GM12878 (cell line): ENCODE results near the gene ATG10.

Source experiments
- CTCF ChIP-seq, 3 experiments: IDR thresholded peaks in 2 of 3; conservative IDR thresholded peaks in 1 of 3; 2 replicates each; pipeline ENCODE4 v1.5.1; 2011; ENCODE audit warnings: low read depth in 3 of 3, low read length in 3 of 3, mild to moderate bottlenecking in 3 of 3, control low read depth in 2 of 3, moderate library complexity in 2 of 3, inconsistent platforms in 1 of 3, mixed read lengths in 1 of 3; ENCODE audit not compliant: control insufficient read depth in 2 of 3, insufficient read depth in 1 of 3; ENCODE audit errors: extremely low read depth in 1 of 3
- EZH2 ChIP-seq: IDR thresholded peaks from 2 replicates; pipeline ENCODE4 v1.6.1; 2012; ENCODE audit warnings: low read depth, mild to moderate bottlenecking, control low read depth, inconsistent platforms, low read length, borderline replicate concordance; ENCODE audit not compliant: control insufficient read depth
- NFYB ChIP-seq: IDR thresholded peaks from 2 replicates; pipeline ENCODE4 v1.6.1; 2011; ENCODE audit warnings: low read depth, mild to moderate bottlenecking, low read length, improper control_type of control experiment, moderate library complexity; ENCODE audit not compliant: insufficient read depth
- SMARCA5 ChIP-seq: fragments of 450-650 bp; IDR thresholded peaks from 2 replicates; pipeline ENCODE4 v1.6.1; 2017; ENCODE audit warnings: mild to moderate bottlenecking
- ZZZ3 ChIP-seq: IDR thresholded peaks from 2 replicates; pipeline ENCODE4 v1.6.1; 2011; ENCODE audit warnings: low read depth; ENCODE audit not compliant: control insufficient read depth, insufficient read length

GRCh38 chr5:82054004-82054710 is 82.3 kb downstream of the ATG10 start:
- TF ChIP-seq ZZZ3 (no peak), NFYB (no peak), EZH2 (no peak), SMARCA5 (no peak), CTCF (IDR thresholded peaks at IDR 0.05 in 2 of 3, conservative IDR thresholded peaks at IDR 0.05 in 1 of 3; ENCODE audit: control insufficient read depth in 2 of 3, extremely low read depth in 1 of 3, insufficient read depth in 1 of 3, low read depth in 3 of 3, low read length in 3 of 3) (no peak)
